Body of pancreas (tissue), 4 donors: ENCODE data around the gene RNF227. TPM values are rescaled to one million over a fixed set of nuclear protein-coding genes. Genes with fewer than 3 reads are reported as not detected.

Experiments
- ATAC-seq: fragments of 150-250 bp; one replicate; pipeline ENCODE4 v1.9.1; 2016
- DNase-seq, 4 donors: peaks; one replicate each; pipeline ENCODE4 v3.0.0-alpha.2; 2019
- H3K27ac ChIP-seq, 4 donors: fragments of 200-600 bp; sonication (generic); 1 replicate in 3 of 4; 2 replicates in 1 of 4; pipeline versions ENCODE4 v1.5.1 to v1.6.1; 2016 to 2019; ENCODE audit warnings: mild to moderate bottlenecking in 1 of 4, mixed read lengths in 1 of 4, moderate library complexity in 1 of 4
- H3K27me3 ChIP-seq, 2 donors: fragments of 200-600 bp; sonication (generic); one replicate each; pipeline ENCODE4 v1.6.0; 2016; ENCODE audit warnings: mild to moderate bottlenecking in 1 of 2
- H3K36me3 ChIP-seq, 2 donors: fragments of 200-600 bp; sonication (generic); replicated peaks in 1 of 2; 2 replicates each; pipeline ENCODE4 v1.5.1; 2016; ENCODE audit warnings: low read depth in 2 of 2; ENCODE audit not compliant: insufficient read depth in 1 of 2
- H3K4me1 ChIP-seq: fragments of 200-600 bp; sonication (generic); one replicate; pipeline ENCODE4 v1.6.0; 2016
- H3K4me3 ChIP-seq, 2 donors: fragments of 200-600 bp; sonication (generic); 1 replicate in 1 of 2; 2 replicates in 1 of 2; pipeline ENCODE4 v1.5.1; 2016 to 2019
- H3K9me3 ChIP-seq, 3 donors: fragments of 200-600 bp; sonication (generic); 1 replicate in 2 of 3; 2 replicates in 1 of 3; pipeline ENCODE4 v1.5.1; 2016
- POLR2A ChIP-seq, 3 donors: fragments of 450-650 bp; IDR thresholded peaks; one replicate each; pipeline ENCODE4 v1.6.1; 2016; ENCODE audit warnings: antibody characterized with exemption in 3 of 3, mild to moderate bottlenecking in 2 of 3
- WGBS, 2 donors: methylation state at CpG; one replicate each; pipeline ENCODE4 v1.1.5; 2017; 5-methylcytosine and 5-hydroxymethylcytosine counted together
- intact Hi-C: fragments of 100-400 bp; cut with DNase I; formaldehyde crosslinking; loops from one replicate; pipeline ENCODE4 v1.15.1; 2023
- total RNA-seq, 2 donors: library from RNA; depleted of rRNA; stranded (reverse); fragments of >200 nt; gene quantifications; one replicate each; pipeline ENCODE4 v1.1.0, GENCODE V29; 2016
- TF ChIP-seq, protein P1 (sequence below), 7 experiments: fragments of 450-650 bp in 4 of 7; fragments of 200-600 bp in 3 of 7; sonication (generic) in 3 of 7; IDR thresholded peaks; one replicate each; pipeline ENCODE4 v1.5.1; 2016 to 2019; ENCODE audit warnings: antibody characterized with exemption in 7 of 7

RNF227 gene
- total RNA-seq, 2 donors from 2014 or later = 2.9 to 3.0 TPM

DNA sequence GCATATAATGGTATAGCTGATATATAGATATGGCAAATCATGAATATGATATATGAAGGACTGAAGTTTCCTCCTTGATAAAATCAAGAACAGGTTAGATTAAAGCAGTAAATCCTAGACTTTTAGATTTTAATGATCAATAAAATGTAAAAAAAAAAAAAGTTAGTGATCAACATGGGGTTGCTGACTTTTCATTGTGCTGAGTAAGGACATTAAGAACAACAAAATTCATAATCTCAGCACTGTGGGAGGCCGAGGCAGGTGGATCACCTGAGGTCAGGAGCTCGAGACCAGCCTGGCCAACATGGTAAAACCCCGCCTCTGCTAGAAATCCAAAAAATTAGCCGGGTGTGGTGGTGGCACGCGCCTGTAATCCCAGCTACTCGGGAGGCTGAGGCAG lies 37.9 kb downstream of the RNF227 start:
- intact Hi-C loops = no loop called here
- no peaks in the 10 kb centered on the region for H3K9me3 ChIP-seq
- no peak overlapping the region for H3K4me3 ChIP-seq
- 92 to 94% methylated on average over 7 of the region's 7 CpGs for WGBS, 2 donors
- ATAC-seq = no peak
- peaks cover 5% of the 10 kb centered on the region for H3K4me1 ChIP-seq
- no peak for DNase-seq
- H3K36me3 ChIP-seq = peaks cover 0 to 3% of the 10 kb centered on the region in 2 donors
- TF ChIP-seq POLR2A (IDR thresholded peaks at IDR 0.05) = no peak
- TF ChIP-seq, protein P1, sequence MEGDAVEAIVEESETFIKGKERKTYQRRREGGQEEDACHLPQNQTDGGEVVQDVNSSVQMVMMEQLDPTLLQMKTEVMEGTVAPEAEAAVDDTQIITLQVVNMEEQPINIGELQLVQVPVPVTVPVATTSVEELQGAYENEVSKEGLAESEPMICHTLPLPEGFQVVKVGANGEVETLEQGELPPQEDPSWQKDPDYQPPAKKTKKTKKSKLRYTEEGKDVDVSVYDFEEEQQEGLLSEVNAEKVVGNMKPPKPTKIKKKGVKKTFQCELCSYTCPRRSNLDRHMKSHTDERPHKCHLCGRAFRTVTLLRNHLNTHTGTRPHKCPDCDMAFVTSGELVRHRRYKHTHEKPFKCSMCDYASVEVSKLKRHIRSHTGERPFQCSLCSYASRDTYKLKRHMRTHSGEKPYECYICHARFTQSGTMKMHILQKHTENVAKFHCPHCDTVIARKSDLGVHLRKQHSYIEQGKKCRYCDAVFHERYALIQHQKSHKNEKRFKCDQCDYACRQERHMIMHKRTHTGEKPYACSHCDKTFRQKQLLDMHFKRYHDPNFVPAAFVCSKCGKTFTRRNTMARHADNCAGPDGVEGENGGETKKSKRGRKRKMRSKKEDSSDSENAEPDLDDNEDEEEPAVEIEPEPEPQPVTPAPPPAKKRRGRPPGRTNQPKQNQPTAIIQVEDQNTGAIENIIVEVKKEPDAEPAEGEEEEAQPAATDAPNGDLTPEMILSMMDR (IDR thresholded peaks at IDR 0.05) = no peak
- no peaks in the 10 kb centered on the region for H3K27me3 ChIP-seq
- H3K27ac ChIP-seq = no peak overlapping the region

DNA sequence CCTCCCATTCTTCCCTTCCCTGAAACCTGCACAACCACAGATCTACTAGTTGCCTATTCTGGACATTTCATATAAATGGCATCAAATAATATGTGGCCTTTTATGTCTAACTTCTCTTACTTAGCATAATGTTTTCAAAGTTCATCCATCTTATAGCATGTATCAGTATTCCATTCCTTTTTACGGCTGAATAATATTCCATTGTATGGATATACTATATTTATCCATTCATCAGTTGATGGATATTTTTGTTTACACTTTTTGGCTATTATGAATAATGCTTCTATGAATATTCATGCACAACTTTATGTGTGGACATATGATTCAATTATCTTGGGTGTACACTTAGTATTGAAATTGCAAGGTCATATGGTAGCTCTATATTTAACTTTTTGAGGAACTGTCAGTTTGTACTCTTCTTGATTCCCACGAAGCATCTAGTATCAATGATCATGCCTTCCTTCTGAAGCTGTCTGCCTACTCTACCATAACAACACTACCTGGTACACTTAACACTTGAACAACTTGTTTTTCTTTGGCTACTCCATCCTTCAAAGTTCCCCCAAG lies 40.2 kb downstream of the RNF227 start:
- TF ChIP-seq, protein P1 (IDR thresholded peaks at IDR 0.05) = no peak
- TF ChIP-seq POLR2A (IDR thresholded peaks at IDR 0.05) = no peak

DNA sequence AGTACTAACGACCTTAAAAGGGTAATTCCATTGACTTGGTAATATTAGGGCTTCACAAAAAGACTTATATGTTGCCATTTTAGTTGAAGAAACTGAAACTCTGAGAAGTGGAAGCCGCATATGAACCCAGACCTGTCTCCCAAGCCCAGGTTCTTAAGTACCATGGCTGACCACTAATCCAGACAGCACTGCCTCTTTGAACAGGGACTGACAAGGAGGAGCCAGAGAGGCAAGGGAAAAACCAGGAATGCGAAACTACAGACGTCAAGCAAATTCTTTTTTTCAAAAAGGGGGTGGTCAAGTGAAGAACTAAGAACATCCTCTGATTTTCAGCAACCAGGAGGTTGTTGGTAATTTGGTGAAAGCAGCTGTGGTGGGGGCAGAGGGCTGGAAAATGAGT lies 43.0 kb downstream of the RNF227 start:
- Histone ChIP-seq H3K9me3 (no peaks in the 10 kb centered on the region), H3K36me3 (no peaks in the 10 kb centered on the region), H3K27ac (no peak overlapping the region), H3K4me1 (no peaks in the 10 kb centered on the region), H3K27me3 (no peaks in the 10 kb centered on the region), H3K4me3 (no peak overlapping the region)
- intact Hi-C loops = no loop called here
- DNase-seq = no peak
- TF ChIP-seq, protein P1 (IDR thresholded peaks at IDR 0.05) = no peak
- no peak for TF ChIP-seq POLR2A (IDR thresholded peaks at IDR 0.05)
- WGBS, 2 donors = 66 to 75% methylated on average over 4 of the region's 4 CpGs
- ATAC-seq = no peak

More for the DNA sequence above, 40.2 kb downstream of the RNF227 start:
- no peak overlapping the region for H3K27ac ChIP-seq
- no peaks in the 10 kb centered on the region for H3K9me3 ChIP-seq
- no peaks in the 10 kb centered on the region for H3K4me1 ChIP-seq
- ATAC-seq = no peak
- H3K36me3 ChIP-seq = peaks cover 0 to 3% of the 10 kb centered on the region in 2 donors
- no peaks in the 10 kb centered on the region for H3K27me3 ChIP-seq
- no peak overlapping the region for H3K4me3 ChIP-seq
- no peak for DNase-seq
- 73 to 79% methylated on average over 2 of the region's 2 CpGs for WGBS, 2 donors
- intact Hi-C loops = no loop called here

DNA sequence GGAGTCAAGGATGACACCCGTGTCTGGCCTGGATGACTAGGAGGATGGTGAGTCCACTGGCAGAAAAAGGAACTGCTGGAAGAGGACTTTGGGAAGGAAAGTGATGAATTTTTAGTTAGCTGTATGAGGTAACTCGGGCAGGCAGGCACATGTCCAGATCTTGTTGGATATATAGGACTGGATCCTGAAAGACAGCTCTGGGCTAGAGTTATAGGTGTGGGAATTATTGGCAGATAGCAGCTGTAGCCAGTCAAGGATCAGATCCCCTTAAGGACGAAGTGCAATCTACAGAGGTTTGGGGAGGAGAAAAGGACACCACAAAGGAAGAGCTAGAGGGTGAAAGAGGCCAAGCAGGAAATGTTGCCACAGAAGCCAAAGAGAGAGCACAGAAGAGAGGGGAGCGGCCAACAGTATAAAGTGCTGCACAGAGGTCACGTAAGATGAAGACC lies 48.2 kb downstream of the RNF227 start:
- intact Hi-C loops = no loop called here
- Histone ChIP-seq H3K27ac (no peak overlapping the region), H3K36me3 (no peaks in the 10 kb centered on the region)

More for the DNA sequence above, 48.2 kb downstream of the RNF227 start:
- H3K9me3 ChIP-seq = no peaks in the 10 kb centered on the region
- no peaks in the 10 kb centered on the region for H3K27me3 ChIP-seq
- H3K4me3 ChIP-seq = no peak overlapping the region
- WGBS, 2 donors = 44 to 65% methylated on average over 5 of the region's 5 CpGs
- H3K4me1 ChIP-seq = no peaks in the 10 kb centered on the region
- ATAC-seq (no peak), DNase-seq (no peak)
- TF ChIP-seq, protein P1 (IDR thresholded peaks at IDR 0.05) = no peak
- TF ChIP-seq POLR2A (IDR thresholded peaks at IDR 0.05) = no peak
